K562 (cell line): ENCODE measurements around the gene FASLG. TPM values are rescaled to one million over a fixed set of nuclear protein-coding genes. Genes with fewer than 3 reads are reported as not detected.

Experiments used
- ATAC-seq: fragments of 200-7000 bp; cut with Tn5 transposase; 3 replicates; pipeline ENCODE4 v1.9.1; 2020; ENCODE audit warnings: moderate library complexity
- BruUV-seq: library from RNA; stranded (reverse); fragments of 400-500 nt; replicated peaks from 2 replicates; lab custom pipeline; 2021; lab: Mats Ljungman, UMichigan
- CTCF ChIA-PET: fragments of 300-600 bp; formaldehyde crosslinking; extraction: SDS; loops from one replicate; lab custom pipeline; 2021; ENCODE audit warnings: low intra/inter-chr PET ratio; lab: Yijun Ruan, JAX
- POLR2A ChIA-PET: fragments of 300-600, 350-650 bp; sonication (Branson Sonifier 250); formaldehyde crosslinking; extraction: SDS; loops from one replicate; lab custom pipeline; 2021; ENCODE audit warnings: antibody characterized with exemption, inconsistent platforms; lab: Yijun Ruan, JAX
- DNase-seq, 4 experiments: peaks; one replicate each; pipeline versions ENCODE4 v3.0.0 to v3.0.0-alpha.2; 2011 to 2018; ENCODE audit warnings: low spot score in 3 of 4, mixed read lengths in 3 of 4; ENCODE audit errors: extremely low read depth in 1 of 4
- FAIRE-seq: peaks from 2 replicates; lab custom pipeline; 2011; peaks lifted over from hg19 to GRCh38; lab: Jason Lieb, UNC
- H2AFZ ChIP-seq: 2 replicates; pipeline ENCODE4 v1.6.0; 2011; ENCODE audit warnings: low read depth, low read length, control low read depth, inconsistent platforms
- H3K27ac ChIP-seq: fragments of 200-600 bp; 3 replicates; pipeline ENCODE4 v1.8.0; 2011; ENCODE audit warnings: low read depth, mild to moderate bottlenecking, control low read depth, inconsistent platforms, low read length, moderate library complexity, mixed read lengths; ENCODE audit errors: extremely low read depth
- H3K27me3 ChIP-seq, 2 experiments: fragments of 300-600 bp in 1 of 2; 2 replicates in 1 of 2; 3 replicates in 1 of 2; pipeline versions ENCODE4 v1.6.0 to v1.8.0; 2011; ENCODE audit warnings: inconsistent platforms in 2 of 2, low read length in 2 of 2, mild to moderate bottlenecking in 1 of 2, mixed read lengths in 1 of 2, moderate library complexity in 1 of 2; ENCODE audit not compliant: control insufficient read depth in 2 of 2, insufficient read depth in 2 of 2
- H3K36me3 ChIP-seq: fragments of 300-600 bp; 3 replicates; pipeline ENCODE4 v1.8.0; 2011; ENCODE audit warnings: mild to moderate bottlenecking, low read length, inconsistent platforms; ENCODE audit not compliant: control insufficient read depth, insufficient read depth
- H3K4me1 ChIP-seq, 2 experiments: fragments of 200-600 bp in 1 of 2; replicated peaks in 1 of 2; 2 replicates in 1 of 2; 3 replicates in 1 of 2; pipeline versions ENCODE4 v1.5.1 to v1.8.0; 2011; ENCODE audit warnings: inconsistent platforms in 2 of 2, low read length in 2 of 2, mild to moderate bottlenecking in 1 of 2, mixed read lengths in 1 of 2, moderate library complexity in 1 of 2; ENCODE audit not compliant: control insufficient read depth in 2 of 2, insufficient read depth in 2 of 2
- H3K4me2 ChIP-seq: 2 replicates; pipeline ENCODE4 v1.6.1; 2011; ENCODE audit warnings: low read length, control low read depth, inconsistent platforms, mixed read lengths; ENCODE audit not compliant: insufficient read depth
- H3K4me3 ChIP-seq: fragments of 200-600 bp; sonication (generic), shearing (Covaris generic); 2 replicates; pipeline ENCODE4 v1.5.1; 2016; ENCODE audit warnings: control low read depth, inconsistent platforms
- H3K79me2 ChIP-seq: fragments of 200-600 bp; 3 replicates; pipeline ENCODE4 v1.8.0; 2011; ENCODE audit warnings: low read length, inconsistent platforms; ENCODE audit not compliant: control insufficient read depth, insufficient read depth
- H3K9ac ChIP-seq, 2 experiments: 2 replicates each; pipeline versions ENCODE4 v1.6.0 to v1.6.1; 2011; ENCODE audit warnings: low read depth in 2 of 2, low read length in 2 of 2, control low read depth in 1 of 2, inconsistent platforms in 1 of 2, mild to moderate bottlenecking in 1 of 2, mixed read lengths in 1 of 2; ENCODE audit not compliant: insufficient read depth in 1 of 2
- H3K9me1 ChIP-seq: one replicate; pipeline ENCODE4 v1.6.0; 2011; ENCODE audit warnings: inconsistent platforms, mild to moderate bottlenecking, low read length, moderate library complexity; ENCODE audit not compliant: control insufficient read depth, insufficient read depth
- H3K9me3 ChIP-seq: replicated peaks from 2 replicates; pipeline ENCODE4 v1.5.1; 2011; ENCODE audit warnings: low read depth, low read length, inconsistent platforms; ENCODE audit not compliant: control insufficient read depth, insufficient read depth
- H4K20me1 ChIP-seq: replicated peaks from 2 replicates; pipeline ENCODE4 v1.6.1; 2011; ENCODE audit warnings: low read length, inconsistent platforms, mixed read lengths; ENCODE audit not compliant: control insufficient read depth, insufficient read depth
- KLF6 ChIP-seq: fragments of 250-450 bp; sonication (Bioruptor Pico); IDR thresholded peaks from 2 replicates; pipeline ENCODE4 v1.4.0; 2020; ENCODE audit warnings: mild to moderate bottlenecking, moderate library complexity, borderline replicate concordance
- L3MBTL2 ChIP-seq: fragments of 450-650 bp; IDR thresholded peaks from 2 replicates; pipeline ENCODE4 v1.6.1; 2016; ENCODE audit warnings: mild to moderate bottlenecking, moderate library complexity
- TAL1 ChIP-seq: fragments of 450-650 bp; IDR thresholded peaks from 2 replicates; pipeline ENCODE4 v1.6.1; 2016; ENCODE audit warnings: mild to moderate bottlenecking
- TGIF2 ChIP-seq: sonication (generic); formaldehyde crosslinking; IDR thresholded peaks from 2 replicates; pipeline ENCODE4 v1.8.1; 2022; ENCODE audit warnings: mild to moderate bottlenecking, missing genetic modification reagents, moderate library complexity
- ZNF263 ChIP-seq: sonication (generic); formaldehyde crosslinking; IDR thresholded peaks from 2 replicates; pipeline ENCODE4 v1.8.0; 2022; ENCODE audit warnings: mild to moderate bottlenecking, missing genetic modification reagents, borderline replicate concordance
- ZNF584 ChIP-seq: fragments of 200-800 bp; sonication (Bioruptor generic); IDR thresholded peaks from 2 replicates; pipeline ENCODE4 v1.6.1; 2016; ENCODE audit warnings: low read depth, mild to moderate bottlenecking, missing genetic modification characterization, missing compliant biosample characterization
- WGBS: fragments of 100-300 bp; shearing (Covaris generic); methylation state at CpG from one replicate; pipeline ENCODE4 v1.1.6; 2016; ENCODE audit warnings: low coverage, mixed read lengths; ENCODE audit not compliant: insufficient coverage; ENCODE audit errors: missing lambda C conversion rate; 5-methylcytosine and 5-hydroxymethylcytosine counted together
- in situ Hi-C: fragments of 300-500 bp; cut with MboI; formaldehyde crosslinking; loops from 4 replicates; pipeline ENCODE4 v1.15.0; 2018; ENCODE audit warnings: inconsistent platforms, mixed read lengths
- intact Hi-C: fragments of 100-400 bp; cut with micrococcal nuclease; formaldehyde crosslinking; loops from 2 replicates; pipeline ENCODE4 v1.14.2; 2022
- polyA plus RNA-seq, 8 experiments: library from polyadenylated mRNA; depleted of rRNA in 4 of 8; stranded (reverse) in 5 of 8; unstranded in 3 of 8; fragments of >200 nt; fragmentation: Nextera tagmentation in 2 of 8; fragmentation: Illumina TruSeq in 1 of 8; extraction: Ambion mirVana in 2 of 8; extraction: Trizol in 1 of 8; gene quantifications; 2 replicates each; pipeline versions ENCODE4 v1.2.1 to v1.2.3, GENCODE V29; 2011 to 2014; ENCODE audit warnings: inconsistent platforms in 1 of 8, missing spikeins in 1 of 8
- total RNA-seq, 7 experiments: library from RNA; depleted of rRNA in 6 of 7; stranded (reverse); fragments of >200 nt in 6 of 7; fragmentation: Illumina TruSeq in 2 of 7; extraction: Trizol in 2 of 7; gene quantifications; 2 replicates each; pipeline versions ENCODE4 v1.2.1 to v1.2.3, GENCODE V29; 2011 to 2021; ENCODE audit warnings: low replicate concordance in 1 of 7
- TF ChIP-seq, protein P1 (sequence below), 2 experiments: IDR thresholded peaks in 1 of 2; conservative IDR thresholded peaks in 1 of 2; 2 replicates each; pipeline ENCODE4 v1.6.1; 2016; ENCODE audit warnings: low read depth in 2 of 2, mild to moderate bottlenecking in 1 of 2, missing compliant biosample characterization in 1 of 2, missing genetic modification characterization in 1 of 2, moderate library complexity in 1 of 2
- TF ChIP-seq, protein P2 (sequence below): fragments of 450-650 bp; IDR thresholded peaks from 2 replicates; pipeline ENCODE4 v1.6.1; 2016; ENCODE audit warnings: mild to moderate bottlenecking, moderate library complexity

FASLG gene
- total and polyA plus RNA-seq, 9 of the 15 experiments (the other 6 are each of a cell fraction or from before 2014, with no cell fraction given): not detected

DNA sequence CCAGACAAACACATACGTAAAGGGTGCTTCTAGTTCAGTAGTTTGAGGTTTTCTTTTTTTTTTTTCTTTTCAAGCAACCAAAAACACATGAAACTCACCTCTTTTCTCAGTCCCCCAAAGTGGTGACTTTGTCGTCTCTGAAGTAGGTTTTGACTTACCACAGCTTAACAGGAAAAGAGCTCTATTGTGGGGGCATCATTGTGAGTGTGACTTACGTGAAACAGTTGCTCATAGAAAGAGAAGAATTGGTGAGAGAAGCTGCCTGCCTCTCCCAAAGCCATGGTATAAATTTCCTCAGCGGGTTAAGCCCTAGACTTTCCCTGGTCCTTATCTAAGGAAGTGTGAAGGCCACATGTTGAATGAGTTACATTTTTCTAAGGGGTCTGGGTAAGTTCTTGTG, 11.9 kb downstream of the FASLG start:
- ChIA-PET POLR2A (no interaction called here), CTCF (no interaction called here)
- intact Hi-C loops (no loop called here), in situ Hi-C loops (no loop called here)
- Histone ChIP-seq H3K36me3 (no peaks in the 10 kb centered on the region), H3K9ac (no peak overlapping the region), H3K4me2 (no peak overlapping the region), H3K79me2 (no peaks in the 10 kb centered on the region), H3K4me1 (no peaks in the 10 kb centered on the region), H3K9me1 (no peaks in the 10 kb centered on the region), H4K20me1 (no peaks in the 10 kb centered on the region), H3K9me3 (no peaks in the 10 kb centered on the region), H3K27ac (no peak overlapping the region), H2AFZ (peak overlapping the region; percentile 15; the same call in 1 of the 2 replicates), H3K27me3 (no peaks in the 10 kb centered on the region), H3K4me3 (no peak overlapping the region)
- FAIRE-seq (no peak), ATAC-seq (no peak), DNase-seq (no peak)
- no TSS peak for BruUV-seq
- WGBS: 5% methylated on average over 4 of the region's 4 CpGs
- TF ChIP-seq TGIF2 (CRISPR knock-in tag) (no peak), L3MBTL2 (peak; percentile 49; the same call in 1 of the 2 replicates), ZNF584 (CRISPR knock-in tag) (no peak), KLF6 (CRISPR knock-in tag) (no peak), TAL1 (peak; percentile 14; the same call in 1 of the 2 replicates), ZNF263 (CRISPR knock-in tag) (no peak)
- TF ChIP-seq, protein P1, sequence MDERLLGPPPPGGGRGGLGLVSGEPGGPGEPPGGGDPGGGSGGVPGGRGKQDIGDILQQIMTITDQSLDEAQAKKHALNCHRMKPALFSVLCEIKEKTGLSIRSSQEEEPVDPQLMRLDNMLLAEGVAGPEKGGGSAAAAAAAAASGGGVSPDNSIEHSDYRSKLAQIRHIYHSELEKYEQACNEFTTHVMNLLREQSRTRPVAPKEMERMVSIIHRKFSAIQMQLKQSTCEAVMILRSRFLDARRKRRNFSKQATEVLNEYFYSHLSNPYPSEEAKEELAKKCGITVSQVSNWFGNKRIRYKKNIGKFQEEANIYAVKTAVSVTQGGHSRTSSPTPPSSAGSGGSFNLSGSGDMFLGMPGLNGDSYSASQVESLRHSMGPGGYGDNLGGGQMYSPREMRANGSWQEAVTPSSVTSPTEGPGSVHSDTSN (CRISPR knock-in tag; IDR thresholded peaks at IDR 0.05; ENCODE audit: low read depth): no peak
- TF ChIP-seq, protein P1 (tag; conservative IDR thresholded peaks at IDR 0.05; ENCODE audit: low read depth): 0 out of 2 replicates have a peak, but pooled peaks have one; percentile 23
- TF ChIP-seq, protein P2, sequence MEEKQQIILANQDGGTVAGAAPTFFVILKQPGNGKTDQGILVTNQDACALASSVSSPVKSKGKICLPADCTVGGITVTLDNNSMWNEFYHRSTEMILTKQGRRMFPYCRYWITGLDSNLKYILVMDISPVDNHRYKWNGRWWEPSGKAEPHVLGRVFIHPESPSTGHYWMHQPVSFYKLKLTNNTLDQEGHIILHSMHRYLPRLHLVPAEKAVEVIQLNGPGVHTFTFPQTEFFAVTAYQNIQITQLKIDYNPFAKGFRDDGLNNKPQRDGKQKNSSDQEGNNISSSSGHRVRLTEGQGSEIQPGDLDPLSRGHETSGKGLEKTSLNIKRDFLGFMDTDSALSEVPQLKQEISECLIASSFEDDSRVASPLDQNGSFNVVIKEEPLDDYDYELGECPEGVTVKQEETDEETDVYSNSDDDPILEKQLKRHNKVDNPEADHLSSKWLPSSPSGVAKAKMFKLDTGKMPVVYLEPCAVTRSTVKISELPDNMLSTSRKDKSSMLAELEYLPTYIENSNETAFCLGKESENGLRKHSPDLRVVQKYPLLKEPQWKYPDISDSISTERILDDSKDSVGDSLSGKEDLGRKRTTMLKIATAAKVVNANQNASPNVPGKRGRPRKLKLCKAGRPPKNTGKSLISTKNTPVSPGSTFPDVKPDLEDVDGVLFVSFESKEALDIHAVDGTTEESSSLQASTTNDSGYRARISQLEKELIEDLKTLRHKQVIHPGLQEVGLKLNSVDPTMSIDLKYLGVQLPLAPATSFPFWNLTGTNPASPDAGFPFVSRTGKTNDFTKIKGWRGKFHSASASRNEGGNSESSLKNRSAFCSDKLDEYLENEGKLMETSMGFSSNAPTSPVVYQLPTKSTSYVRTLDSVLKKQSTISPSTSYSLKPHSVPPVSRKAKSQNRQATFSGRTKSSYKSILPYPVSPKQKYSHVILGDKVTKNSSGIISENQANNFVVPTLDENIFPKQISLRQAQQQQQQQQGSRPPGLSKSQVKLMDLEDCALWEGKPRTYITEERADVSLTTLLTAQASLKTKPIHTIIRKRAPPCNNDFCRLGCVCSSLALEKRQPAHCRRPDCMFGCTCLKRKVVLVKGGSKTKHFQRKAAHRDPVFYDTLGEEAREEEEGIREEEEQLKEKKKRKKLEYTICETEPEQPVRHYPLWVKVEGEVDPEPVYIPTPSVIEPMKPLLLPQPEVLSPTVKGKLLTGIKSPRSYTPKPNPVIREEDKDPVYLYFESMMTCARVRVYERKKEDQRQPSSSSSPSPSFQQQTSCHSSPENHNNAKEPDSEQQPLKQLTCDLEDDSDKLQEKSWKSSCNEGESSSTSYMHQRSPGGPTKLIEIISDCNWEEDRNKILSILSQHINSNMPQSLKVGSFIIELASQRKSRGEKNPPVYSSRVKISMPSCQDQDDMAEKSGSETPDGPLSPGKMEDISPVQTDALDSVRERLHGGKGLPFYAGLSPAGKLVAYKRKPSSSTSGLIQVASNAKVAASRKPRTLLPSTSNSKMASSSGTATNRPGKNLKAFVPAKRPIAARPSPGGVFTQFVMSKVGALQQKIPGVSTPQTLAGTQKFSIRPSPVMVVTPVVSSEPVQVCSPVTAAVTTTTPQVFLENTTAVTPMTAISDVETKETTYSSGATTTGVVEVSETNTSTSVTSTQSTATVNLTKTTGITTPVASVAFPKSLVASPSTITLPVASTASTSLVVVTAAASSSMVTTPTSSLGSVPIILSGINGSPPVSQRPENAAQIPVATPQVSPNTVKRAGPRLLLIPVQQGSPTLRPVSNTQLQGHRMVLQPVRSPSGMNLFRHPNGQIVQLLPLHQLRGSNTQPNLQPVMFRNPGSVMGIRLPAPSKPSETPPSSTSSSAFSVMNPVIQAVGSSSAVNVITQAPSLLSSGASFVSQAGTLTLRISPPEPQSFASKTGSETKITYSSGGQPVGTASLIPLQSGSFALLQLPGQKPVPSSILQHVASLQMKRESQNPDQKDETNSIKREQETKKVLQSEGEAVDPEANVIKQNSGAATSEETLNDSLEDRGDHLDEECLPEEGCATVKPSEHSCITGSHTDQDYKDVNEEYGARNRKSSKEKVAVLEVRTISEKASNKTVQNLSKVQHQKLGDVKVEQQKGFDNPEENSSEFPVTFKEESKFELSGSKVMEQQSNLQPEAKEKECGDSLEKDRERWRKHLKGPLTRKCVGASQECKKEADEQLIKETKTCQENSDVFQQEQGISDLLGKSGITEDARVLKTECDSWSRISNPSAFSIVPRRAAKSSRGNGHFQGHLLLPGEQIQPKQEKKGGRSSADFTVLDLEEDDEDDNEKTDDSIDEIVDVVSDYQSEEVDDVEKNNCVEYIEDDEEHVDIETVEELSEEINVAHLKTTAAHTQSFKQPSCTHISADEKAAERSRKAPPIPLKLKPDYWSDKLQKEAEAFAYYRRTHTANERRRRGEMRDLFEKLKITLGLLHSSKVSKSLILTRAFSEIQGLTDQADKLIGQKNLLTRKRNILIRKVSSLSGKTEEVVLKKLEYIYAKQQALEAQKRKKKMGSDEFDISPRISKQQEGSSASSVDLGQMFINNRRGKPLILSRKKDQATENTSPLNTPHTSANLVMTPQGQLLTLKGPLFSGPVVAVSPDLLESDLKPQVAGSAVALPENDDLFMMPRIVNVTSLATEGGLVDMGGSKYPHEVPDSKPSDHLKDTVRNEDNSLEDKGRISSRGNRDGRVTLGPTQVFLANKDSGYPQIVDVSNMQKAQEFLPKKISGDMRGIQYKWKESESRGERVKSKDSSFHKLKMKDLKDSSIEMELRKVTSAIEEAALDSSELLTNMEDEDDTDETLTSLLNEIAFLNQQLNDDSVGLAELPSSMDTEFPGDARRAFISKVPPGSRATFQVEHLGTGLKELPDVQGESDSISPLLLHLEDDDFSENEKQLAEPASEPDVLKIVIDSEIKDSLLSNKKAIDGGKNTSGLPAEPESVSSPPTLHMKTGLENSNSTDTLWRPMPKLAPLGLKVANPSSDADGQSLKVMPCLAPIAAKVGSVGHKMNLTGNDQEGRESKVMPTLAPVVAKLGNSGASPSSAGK: 0 out of 2 replicates have a peak, but pooled peaks have one; percentile 35
